Ishikawa (cell line): Measurements from ENCODE around the gene HAUS7.

ENCODE experiments used
- CEBPB ChIP-seq: IDR thresholded peaks from 2 replicates; pipeline ENCODE4 v1.6.1; 2012
- CREB1 ChIP-seq: IDR thresholded peaks from 2 replicates; pipeline ENCODE4 v1.6.1; 2012; ENCODE audit warnings: low read depth
- EGR1 ChIP-seq: IDR thresholded peaks from 2 replicates; pipeline ENCODE4 v1.6.1; 2012
- EP300 ChIP-seq: IDR thresholded peaks from 2 replicates; pipeline ENCODE4 v1.6.1; 2012; ENCODE audit warnings: borderline replicate concordance
- FOXM1 ChIP-seq: IDR thresholded peaks from 2 replicates; pipeline ENCODE4 v1.6.1; 2012; ENCODE audit warnings: low read depth, borderline replicate concordance
- MAX ChIP-seq: IDR thresholded peaks from 2 replicates; pipeline ENCODE4 v1.6.1; 2012
- NFIC ChIP-seq: IDR thresholded peaks from 2 replicates; pipeline ENCODE4 v1.6.1; 2012
- RAD21 ChIP-seq: IDR thresholded peaks from 2 replicates; pipeline ENCODE4 v1.6.1; 2012; ENCODE audit warnings: low read depth
- REST ChIP-seq: IDR thresholded peaks from 2 replicates; pipeline ENCODE4 v1.6.1; 2012; ENCODE audit warnings: low read depth, mild to moderate bottlenecking
- TAF1 ChIP-seq: IDR thresholded peaks from 2 replicates; pipeline ENCODE4 v1.6.1; 2012; ENCODE audit warnings: low read depth, mild to moderate bottlenecking
- TCF12 ChIP-seq: IDR thresholded peaks from 2 replicates; pipeline ENCODE4 v1.6.1; 2012; ENCODE audit warnings: low read depth
- TEAD4 ChIP-seq: IDR thresholded peaks from 2 replicates; pipeline ENCODE4 v1.6.1; 2012
- USF1 ChIP-seq: IDR thresholded peaks from 2 replicates; pipeline ENCODE4 v1.6.1; 2012
- YY1 ChIP-seq: IDR thresholded peaks from 2 replicates; pipeline ENCODE4 v1.6.1; 2012; ENCODE audit warnings: low read depth
- ZBTB7A ChIP-seq: IDR thresholded peaks from 2 replicates; pipeline ENCODE4 v1.6.1; 2012; ENCODE audit warnings: low read depth

The HAUS7 gene

GRCh38 chrX:153477901-153478300 lies 7.5 kb upstream of the HAUS7 start:
- TF ChIP-seq YY1 = no peak
- no peak for TF ChIP-seq ZBTB7A
- TF ChIP-seq USF1 = no peak
- TF ChIP-seq FOXM1 = no peak
- TF ChIP-seq TCF12 = no peak
- TF ChIP-seq MAX = no peak
- TF ChIP-seq EP300 = no peak
- TF ChIP-seq RAD21 = no peak
- TF ChIP-seq CEBPB = no peak

GRCh38 chrX:153477364-153477857 lies 7.0 kb upstream of the HAUS7 start:
- TF ChIP-seq NFIC (no peak), MAX (no peak), RAD21 (no peak), TEAD4 (no peak), TCF12 (no peak), FOXM1 (no peak), TAF1 (no peak), CEBPB (no peak), YY1 (no peak), EP300 (no peak), REST (no peak)

GRCh38 chrX:153476666-153477363 lies 6.4 kb upstream of the HAUS7 start:
- TF ChIP-seq EP300 (no peak), REST (no peak), TCF12 (no peak)

GRCh38 chrX:153475751-153476281 lies 5.4 kb upstream of the HAUS7 start:
- TF ChIP-seq CEBPB (no peak), CREB1 (no peak), USF1 (no peak), EGR1 (no peak), ZBTB7A (no peak), RAD21 (no peak), NFIC (no peak)

GRCh38 chrX:153475271-153475670 lies 4.9 kb upstream of the HAUS7 start:
- TF ChIP-seq EGR1 (no peak), TAF1 (no peak), YY1 (no peak), FOXM1 (no peak), REST (no peak), TCF12 (no peak), USF1 (no peak), EP300 (no peak), RAD21 (no peak), CREB1 (no peak), MAX (no peak), CEBPB (no peak), ZBTB7A (no peak), TEAD4 (no peak), NFIC (no peak)
